HepG2 (cell line): ENCODE results near the gene HUNK. TPM values are rescaled to one million over a fixed set of nuclear protein-coding genes. Genes with fewer than 3 reads are reported as not detected.

Experiments
- EZH2 ChIP-seq: conservative IDR thresholded peaks from 2 replicates; pipeline ENCODE4 v1.6.1; 2012; ENCODE audit warnings: mild to moderate bottlenecking, low read depth, low read length, moderate library complexity
- HMG20B ChIP-seq: conservative IDR thresholded peaks from 2 replicates; pipeline ENCODE4 v1.6.1; 2016; ENCODE audit warnings: missing genetic modification reagents, missing compliant biosample characterization
- POLR2AphosphoS5 ChIP-seq: IDR thresholded peaks from 2 replicates; pipeline ENCODE4 v1.6.1; 2012; ENCODE audit warnings: low read depth, low read length
- RXRB ChIP-seq: IDR thresholded peaks from 2 replicates; pipeline ENCODE4 v1.6.1; 2016; ENCODE audit warnings: borderline replicate concordance, missing genetic modification reagents, missing compliant biosample characterization
- XRCC5 ChIP-seq: fragments of 200-400 bp; formaldehyde crosslinking; optimal IDR thresholded peaks from 2 replicates; pipeline ENCODE3; 2017; ENCODE audit warnings: mild to moderate bottlenecking, low read length
- ZNF451 ChIP-seq: sonication (generic); formaldehyde crosslinking; IDR thresholded peaks from 2 replicates; pipeline ENCODE4 v1.5.0; 2020; ENCODE audit warnings: mild to moderate bottlenecking, missing genetic modification reagents
- ZNF562 ChIP-seq: sonication (generic); formaldehyde crosslinking; IDR thresholded peaks from 2 replicates; pipeline ENCODE4 v1.8.0; 2022; ENCODE audit warnings: missing genetic modification reagents, borderline replicate concordance
- ZNF616 ChIP-seq: sonication (generic); formaldehyde crosslinking; IDR thresholded peaks from 2 replicates; pipeline ENCODE4 v1.5.0; 2020; ENCODE audit warnings: low read depth, mild to moderate bottlenecking, missing genetic modification reagents
- ZNF747 ChIP-seq: sonication (generic); formaldehyde crosslinking; IDR thresholded peaks from 2 replicates; pipeline ENCODE4 v1.8.1; 2023; ENCODE audit warnings: missing genetic modification reagents, mild to moderate bottlenecking, borderline replicate concordance
- ZNF776 ChIP-seq: sonication (generic); formaldehyde crosslinking; IDR thresholded peaks from 2 replicates; pipeline ENCODE4 v1.4.0; 2020; ENCODE audit warnings: mild to moderate bottlenecking, missing genetic modification reagents
- ZNF839 ChIP-seq: sonication (generic); formaldehyde crosslinking; IDR thresholded peaks from 2 replicates; pipeline ENCODE4 v1.4.0; 2020; ENCODE audit warnings: missing genetic modification reagents, mild to moderate bottlenecking, borderline replicate concordance
- ZSCAN31 ChIP-seq: sonication (generic); formaldehyde crosslinking; IDR thresholded peaks from 2 replicates; pipeline ENCODE4 v1.5.0; 2020; ENCODE audit warnings: low read depth, mild to moderate bottlenecking, missing genetic modification reagents
- polyA plus RNA-seq, 8 experiments: library from polyadenylated mRNA; depleted of rRNA in 3 of 8; stranded (reverse) in 7 of 8; unstranded in 1 of 8; fragments of >200 nt; fragmentation: Illumina TruSeq in 4 of 8; extraction: Trizol in 4 of 8; gene quantifications; 2 replicates each; pipeline versions ENCODE4 v1.2.1 to v1.2.3, GENCODE V29; 2011 to 2016; ENCODE audit warnings: low read depth in 4 of 8, missing spikeins in 1 of 8, mixed read lengths in 1 of 8; ENCODE audit not compliant: insufficient read depth in 1 of 8
- total RNA-seq, 5 experiments: library from RNA; depleted of rRNA; stranded (reverse); fragments of >200 nt; fragmentation: Illumina TruSeq; extraction: Trizol; gene quantifications; 2 replicates each; pipeline ENCODE4 v1.2.3, GENCODE V29; 2016; ENCODE audit warnings: low read depth in 1 of 5
- TF ChIP-seq, protein P1 (sequence below), 2 experiments: fragments of 450-650 bp in 1 of 2; sonication (generic) in 1 of 2; formaldehyde crosslinking in 1 of 2; IDR thresholded peaks; 2 replicates each; pipeline versions ENCODE4 v1.6.1 to v1.8.0; 2016 to 2022; ENCODE audit warnings: antibody characterized with exemption in 1 of 2, mild to moderate bottlenecking in 1 of 2, missing genetic modification reagents in 1 of 2
- TF ChIP-seq, protein P2 (sequence below): sonication (generic); formaldehyde crosslinking; IDR thresholded peaks from 2 replicates; pipeline ENCODE4 v1.8.1; 2023; ENCODE audit warnings: mild to moderate bottlenecking, inconsistent platforms, moderate library complexity, missing genetic modification reagents, borderline replicate concordance
- TF ChIP-seq, protein P3 (sequence below): sonication (generic); formaldehyde crosslinking; IDR thresholded peaks from 2 replicates; pipeline ENCODE4 v1.8.1; 2023; ENCODE audit warnings: missing genetic modification reagents, mild to moderate bottlenecking, borderline replicate concordance
- TF ChIP-seq, protein P4 (sequence below): sonication (generic); formaldehyde crosslinking; IDR thresholded peaks from 2 replicates; pipeline ENCODE4 v1.4.0; 2020; ENCODE audit warnings: missing genetic modification reagents, mild to moderate bottlenecking, borderline replicate concordance

The HUNK gene
- total and polyA plus RNA-seq, 2 of the 13 experiments (the other 11 are each of a cell fraction or from before 2014, with no cell fraction given): 1.8 to 1.9 TPM

DNA sequence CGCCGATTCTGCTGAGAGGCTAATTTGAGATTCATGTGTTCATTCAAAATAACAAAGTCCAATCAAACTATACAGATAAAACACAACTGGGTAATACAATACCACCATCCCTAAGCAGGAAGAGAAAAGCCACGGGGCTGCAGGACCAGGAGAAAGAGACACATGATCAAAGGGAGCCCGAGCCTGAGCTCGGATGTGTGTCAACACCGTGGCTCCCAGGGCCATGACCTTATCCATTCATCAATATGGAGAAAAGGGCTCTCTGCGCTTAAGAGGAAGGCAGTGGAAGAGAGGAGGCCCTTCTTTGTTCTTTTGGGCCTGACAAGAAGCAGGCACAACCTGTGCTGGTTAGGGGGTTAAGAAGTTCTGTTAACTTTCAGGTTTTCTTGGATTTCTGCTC lies 56.7 kb downstream of the HUNK start (continued):
- TF ChIP-seq, protein P1, sequence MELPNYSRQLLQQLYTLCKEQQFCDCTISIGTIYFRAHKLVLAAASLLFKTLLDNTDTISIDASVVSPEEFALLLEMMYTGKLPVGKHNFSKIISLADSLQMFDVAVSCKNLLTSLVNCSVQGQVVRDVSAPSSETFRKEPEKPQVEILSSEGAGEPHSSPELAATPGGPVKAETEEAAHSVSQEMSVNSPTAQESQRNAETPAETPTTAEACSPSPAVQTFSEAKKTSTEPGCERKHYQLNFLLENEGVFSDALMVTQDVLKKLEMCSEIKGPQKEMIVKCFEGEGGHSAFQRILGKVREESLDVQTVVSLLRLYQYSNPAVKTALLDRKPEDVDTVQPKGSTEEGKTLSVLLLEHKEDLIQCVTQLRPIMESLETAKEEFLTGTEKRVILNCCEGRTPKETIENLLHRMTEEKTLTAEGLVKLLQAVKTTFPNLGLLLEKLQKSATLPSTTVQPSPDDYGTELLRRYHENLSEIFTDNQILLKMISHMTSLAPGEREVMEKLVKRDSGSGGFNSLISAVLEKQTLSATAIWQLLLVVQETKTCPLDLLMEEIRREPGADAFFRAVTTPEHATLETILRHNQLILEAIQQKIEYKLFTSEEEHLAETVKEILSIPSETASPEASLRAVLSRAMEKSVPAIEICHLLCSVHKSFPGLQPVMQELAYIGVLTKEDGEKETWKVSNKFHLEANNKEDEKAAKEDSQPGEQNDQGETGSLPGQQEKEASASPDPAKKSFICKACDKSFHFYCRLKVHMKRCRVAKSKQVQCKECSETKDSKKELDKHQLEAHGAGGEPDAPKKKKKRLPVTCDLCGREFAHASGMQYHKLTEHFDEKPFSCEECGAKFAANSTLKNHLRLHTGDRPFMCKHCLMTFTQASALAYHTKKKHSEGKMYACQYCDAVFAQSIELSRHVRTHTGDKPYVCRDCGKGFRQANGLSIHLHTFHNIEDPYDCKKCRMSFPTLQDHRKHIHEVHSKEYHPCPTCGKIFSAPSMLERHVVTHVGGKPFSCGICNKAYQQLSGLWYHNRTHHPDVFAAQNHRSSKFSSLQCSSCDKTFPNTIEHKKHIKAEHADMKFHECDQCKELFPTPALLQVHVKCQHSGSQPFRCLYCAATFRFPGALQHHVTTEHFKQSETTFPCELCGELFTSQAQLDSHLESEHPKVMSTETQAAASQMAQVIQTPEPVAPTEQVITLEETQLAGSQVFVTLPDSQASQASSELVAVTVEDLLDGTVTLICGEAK (IDR thresholded peaks at IDR 0.05): no peak
- TF ChIP-seq, protein P1 (CRISPR knock-in tag; IDR thresholded peaks at IDR 0.05): peak; percentile 30; the same call in 1 of the 2 replicates
- TF ChIP-seq ZNF747 (CRISPR knock-in tag) (no peak; the same call in 1 of the 2 replicates), HMG20B (CRISPR knock-in tag) (no peak), EZH2 (no peak), RXRB (CRISPR knock-in tag) (peak; percentile 93), ZNF776 (no peak), ZNF616 (CRISPR knock-in tag) (no peak), ZNF839 (CRISPR knock-in tag) (no peak), ZSCAN31 (CRISPR knock-in tag) (peak; percentile 43; the same call in 1 of the 2 replicates), POLR2AphosphoS5 (no peak), ZNF451 (CRISPR knock-in tag) (no peak), XRCC5 (peak; percentile 40), ZNF562 (CRISPR knock-in tag) (no peak)
- TF ChIP-seq, protein P2, sequence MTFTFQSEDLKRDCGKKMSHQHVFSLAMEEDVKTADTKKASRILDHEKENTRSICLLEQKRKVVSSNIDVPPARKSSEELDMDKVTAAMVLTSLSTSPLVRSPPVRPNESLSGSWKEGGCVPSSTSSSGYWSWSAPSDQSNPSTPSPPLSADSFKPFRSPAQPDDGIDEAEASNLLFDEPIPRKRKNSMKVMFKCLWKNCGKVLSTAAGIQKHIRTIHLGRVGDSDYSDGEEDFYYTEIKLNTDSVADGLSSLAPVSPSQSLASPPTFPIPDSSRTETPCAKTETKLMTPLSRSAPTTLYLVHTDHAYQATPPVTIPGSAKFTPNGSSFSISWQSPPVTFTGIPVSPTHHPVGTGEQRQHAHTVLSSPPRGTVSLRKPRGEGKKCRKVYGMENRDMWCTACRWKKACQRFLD: no peak
- TF ChIP-seq, protein P3, sequence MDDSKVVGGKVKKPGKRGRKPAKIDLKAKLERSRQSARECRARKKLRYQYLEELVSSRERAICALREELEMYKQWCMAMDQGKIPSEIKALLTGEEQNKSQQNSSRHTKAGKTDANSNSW (CRISPR knock-in tag): no peak
- TF ChIP-seq, protein P4, sequence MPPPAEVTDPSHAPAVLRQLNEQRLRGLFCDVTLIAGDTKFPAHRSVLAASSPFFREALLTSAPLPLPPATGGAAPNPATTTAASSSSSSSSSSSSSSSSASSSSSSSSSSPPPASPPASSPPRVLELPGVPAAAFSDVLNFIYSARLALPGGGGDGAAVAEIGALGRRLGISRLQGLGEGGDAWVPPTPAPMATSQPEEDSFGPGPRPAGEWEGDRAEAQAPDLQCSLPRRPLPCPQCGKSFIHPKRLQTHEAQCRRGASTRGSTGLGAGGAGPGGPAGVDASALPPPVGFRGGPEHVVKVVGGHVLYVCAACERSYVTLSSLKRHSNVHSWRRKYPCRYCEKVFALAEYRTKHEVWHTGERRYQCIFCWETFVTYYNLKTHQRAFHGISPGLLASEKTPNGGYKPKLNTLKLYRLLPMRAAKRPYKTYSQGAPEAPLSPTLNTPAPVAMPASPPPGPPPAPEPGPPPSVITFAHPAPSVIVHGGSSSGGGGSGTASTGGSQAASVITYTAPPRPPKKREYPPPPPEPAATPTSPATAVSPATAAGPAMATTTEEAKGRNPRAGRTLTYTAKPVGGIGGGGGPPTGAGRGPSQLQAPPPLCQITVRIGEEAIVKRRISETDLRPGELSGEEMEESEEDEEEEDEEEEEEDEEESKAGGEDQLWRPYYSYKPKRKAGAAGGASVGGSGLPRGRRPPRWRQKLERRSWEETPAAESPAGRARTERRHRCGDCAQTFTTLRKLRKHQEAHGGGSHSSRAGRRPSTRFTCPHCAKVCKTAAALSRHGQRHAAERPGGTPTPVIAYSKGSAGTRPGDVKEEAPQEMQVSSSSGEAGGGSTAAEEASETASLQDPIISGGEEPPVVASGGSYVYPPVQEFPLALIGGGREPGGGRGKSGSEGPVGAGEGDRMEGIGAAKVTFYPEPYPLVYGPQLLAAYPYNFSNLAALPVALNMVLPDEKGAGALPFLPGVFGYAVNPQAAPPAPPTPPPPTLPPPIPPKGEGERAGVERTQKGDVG: no peak
